ENCODE results near the gene RPS16. TPM values are rescaled to one million over a fixed set of nuclear protein-coding genes. Genes with fewer than 3 reads are reported as not detected.
A peak's percentile ranks its signal among the peaks of the same experiment; 100 is the strongest.

The RPS16 gene
- total RNA-seq, 6 experiments from 2014 or later: 1,647 to 2,008 (median 1,885) TPM

GRCh38 chr19:39428283-39429112 lies 7.3 kb downstream of the RPS16 start:
- Mint-ChIP-seq H3K27ac (peak overlapping the region; percentile 93), H3K4me1 (ENCODE audit: low read depth) (peaks cover 32% of the 10 kb centered on the region), H3K27me3 (ENCODE audit: insufficient read depth) (peaks cover 14% of the 10 kb centered on the region), H3K9me3 (no peaks in the 10 kb centered on the region), H3K36me3 (ENCODE audit: low read depth) (peaks cover 21% of the 10 kb centered on the region), H3K4me3 (peak overlapping the region; percentile 63)
- peak; percentile 67 for DNase-seq
- peak; percentile 13; the same call in 1 of the 2 replicates for TF ChIP-seq CTCF (IDR thresholded peaks at IDR 0.05)

- no peak for DNase-seq
- H3K4me1 Mint-ChIP-seq (ENCODE audit: low read depth): peaks cover 25% of the 10 kb centered on the region
- no peaks in the 10 kb centered on the region for H3K9me3 Mint-ChIP-seq
- H3K4me3 Mint-ChIP-seq: no peak overlapping the region
- H3K36me3 Mint-ChIP-seq (ENCODE audit: low read depth): peaks cover 13% of the 10 kb centered on the region
- TF ChIP-seq CTCF (IDR thresholded peaks at IDR 0.05): no peak
- H3K27me3 Mint-ChIP-seq (ENCODE audit: insufficient read depth): peaks cover 14% of the 10 kb centered on the region
- peak overlapping the region; percentile 93 for H3K27ac Mint-ChIP-seq
Observed at GRCh38 chr19:39427707-39428106, 8.0 kb downstream of the RPS16 start.

GRCh38 chr19:39426170-39426569 lies 9.6 kb downstream of the RPS16 start:
- Mint-ChIP-seq H3K4me3 (no peak overlapping the region), H3K27ac (no peak overlapping the region), H3K36me3 (ENCODE audit: low read depth) (peaks cover 9% of the 10 kb centered on the region), H3K27me3 (ENCODE audit: insufficient read depth) (peaks cover 14% of the 10 kb centered on the region), H3K4me1 (ENCODE audit: low read depth) (peaks cover 25% of the 10 kb centered on the region), H3K9me3 (no peaks in the 10 kb centered on the region)
- TF ChIP-seq CTCF (IDR thresholded peaks at IDR 0.05): no peak
- no peak for DNase-seq

- no peak for TF ChIP-seq CTCF (IDR thresholded peaks at IDR 0.05)
- DNase-seq: no peak
- Mint-ChIP-seq H3K4me3 (no peak overlapping the region), H3K36me3 (ENCODE audit: low read depth) (peaks cover 9% of the 10 kb centered on the region), H3K27me3 (ENCODE audit: insufficient read depth) (peaks cover 14% of the 10 kb centered on the region), H3K9me3 (no peaks in the 10 kb centered on the region), H3K4me1 (ENCODE audit: low read depth) (peaks cover 21% of the 10 kb centered on the region), H3K27ac (no peak overlapping the region)
Observed at GRCh38 chr19:39425744-39426143, 10.0 kb downstream of the RPS16 start.

- peaks cover 10% of the 10 kb centered on the region for H3K27me3 Mint-ChIP-seq (ENCODE audit: insufficient read depth)
- H3K4me3 Mint-ChIP-seq: no peak overlapping the region
- H3K36me3 Mint-ChIP-seq (ENCODE audit: low read depth): peaks cover 9% of the 10 kb centered on the region
- peaks cover 15% of the 10 kb centered on the region for H3K4me1 Mint-ChIP-seq (ENCODE audit: low read depth)
- H3K27ac Mint-ChIP-seq: no peak overlapping the region
- TF ChIP-seq CTCF (IDR thresholded peaks at IDR 0.05): no peak
- no peak for DNase-seq
- H3K9me3 Mint-ChIP-seq: no peaks in the 10 kb centered on the region
Observed at GRCh38 chr19:39424934-39425333, 10.8 kb downstream of the RPS16 start.

Measured in HFFc6 (cell line).